Activated T-helper 1 cell treated with anti-CD3 and anti-CD28 coated beads, Interleukin-2, amount 50 U/mL, for 16 hours (primary cell): Measurements from ENCODE around the gene ZNF469.

Source experiments
- DNase-seq, 2 donors: peaks; one replicate each; pipeline ENCODE4 v3.0.0-alpha.2; 2020; ENCODE audit warnings: low read depth in 1 of 2, low spot score in 1 of 2

The ZNF469 gene

GRCh38 chr16:88378401-88378800 lies 4.4 kb upstream of the ZNF469 start:
- no peak for DNase-seq

DNA sequence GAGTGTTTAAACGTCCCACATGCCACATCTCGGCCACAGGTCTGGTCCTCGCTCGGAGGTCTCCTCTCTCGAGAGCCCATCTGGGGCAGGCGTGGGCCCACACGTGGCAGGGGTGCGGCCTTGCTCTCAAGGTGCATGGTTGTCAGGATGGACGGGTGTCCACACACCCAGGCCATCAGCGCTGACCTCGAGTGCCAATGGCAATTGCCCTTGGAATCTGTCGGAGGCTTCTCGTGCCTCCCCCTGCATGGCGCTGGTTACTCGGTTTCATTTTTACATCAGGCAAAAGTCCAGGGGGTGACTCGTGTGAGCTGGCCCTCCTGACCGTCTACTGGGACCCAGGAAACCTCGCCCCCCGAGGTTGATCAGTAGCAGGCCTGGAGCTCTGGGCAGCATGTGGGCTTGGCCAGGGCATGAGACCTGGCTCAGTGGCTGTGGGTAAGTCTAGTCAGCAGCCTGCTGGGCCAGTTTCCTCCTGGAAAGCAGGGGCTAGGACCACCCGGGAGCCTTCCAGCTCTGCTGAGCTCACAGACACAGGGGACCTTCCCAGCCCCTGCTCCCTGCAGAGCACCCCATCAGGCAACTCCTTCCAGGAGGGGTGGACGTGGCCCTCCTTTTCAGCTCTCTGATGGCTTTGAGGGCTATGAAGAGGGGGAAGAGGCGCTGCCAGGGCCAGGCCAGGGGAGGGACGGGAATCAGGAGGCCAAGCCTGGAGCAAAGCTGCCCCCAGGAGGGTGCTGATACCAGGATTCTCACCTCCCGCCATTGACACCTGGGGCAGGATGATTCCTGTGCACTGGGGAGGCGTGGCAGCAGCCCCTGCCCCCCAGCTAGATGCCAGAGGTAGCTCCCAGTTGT lies 3.7 kb upstream of the ZNF469 start:
- DNase-seq = no peak

- no peak for DNase-seq
These were observed 3.1 kb upstream of the ZNF469 start for GRCh38 chr16:88379694-88380040.

DNA sequence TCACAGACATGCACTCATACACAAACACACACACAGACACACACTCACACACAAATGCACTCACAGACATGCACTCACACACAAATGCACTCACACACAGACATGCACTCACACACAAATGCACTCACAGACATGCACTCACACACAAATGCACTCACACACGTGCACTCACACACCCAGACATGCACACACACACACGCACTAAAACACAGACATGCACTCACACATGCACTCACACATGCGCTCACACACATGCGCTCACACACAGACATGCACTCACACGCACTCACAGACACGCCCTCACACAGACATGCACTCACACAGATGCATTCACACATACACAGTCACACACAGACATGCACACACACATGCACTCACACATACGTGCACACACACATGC lies 2.7 kb upstream of the ZNF469 start:
- DNase-seq = no peak

- DNase-seq = no peak
These were observed 2.1 kb upstream of the ZNF469 start for GRCh38 chr16:88380619-88381018.

DNA sequence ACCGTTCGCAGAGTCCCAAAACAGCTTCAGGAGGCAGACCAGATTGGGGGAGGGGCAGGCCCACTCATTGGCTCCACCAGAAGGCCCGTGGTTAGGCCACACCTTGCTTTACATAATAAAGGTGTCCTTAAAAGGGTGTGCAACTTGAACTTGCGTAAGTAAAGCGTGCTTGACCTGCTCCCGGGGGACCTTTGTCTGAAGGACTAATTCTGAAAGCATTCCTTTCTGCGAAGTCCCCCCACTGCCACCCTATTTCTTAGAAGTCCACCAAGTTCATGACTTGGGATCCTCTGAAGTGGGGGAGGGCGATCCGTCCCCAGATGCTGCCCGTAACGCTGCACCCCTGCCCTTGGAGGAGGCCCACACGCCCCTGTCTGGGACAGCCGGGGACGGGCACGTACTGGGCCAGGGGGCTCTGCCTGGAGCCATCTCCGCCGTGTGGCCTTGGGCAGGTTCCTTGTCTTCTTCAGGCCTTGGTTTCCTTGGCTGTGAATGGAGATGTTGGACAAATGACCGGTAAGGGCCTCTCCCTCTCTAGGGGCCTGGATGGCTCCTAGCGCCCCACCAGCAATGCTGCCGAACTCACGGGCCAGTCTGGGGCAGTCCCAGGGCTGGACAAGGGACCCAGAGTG lies 823 bp upstream of the ZNF469 start:
- DNase-seq = no peak

DNA sequence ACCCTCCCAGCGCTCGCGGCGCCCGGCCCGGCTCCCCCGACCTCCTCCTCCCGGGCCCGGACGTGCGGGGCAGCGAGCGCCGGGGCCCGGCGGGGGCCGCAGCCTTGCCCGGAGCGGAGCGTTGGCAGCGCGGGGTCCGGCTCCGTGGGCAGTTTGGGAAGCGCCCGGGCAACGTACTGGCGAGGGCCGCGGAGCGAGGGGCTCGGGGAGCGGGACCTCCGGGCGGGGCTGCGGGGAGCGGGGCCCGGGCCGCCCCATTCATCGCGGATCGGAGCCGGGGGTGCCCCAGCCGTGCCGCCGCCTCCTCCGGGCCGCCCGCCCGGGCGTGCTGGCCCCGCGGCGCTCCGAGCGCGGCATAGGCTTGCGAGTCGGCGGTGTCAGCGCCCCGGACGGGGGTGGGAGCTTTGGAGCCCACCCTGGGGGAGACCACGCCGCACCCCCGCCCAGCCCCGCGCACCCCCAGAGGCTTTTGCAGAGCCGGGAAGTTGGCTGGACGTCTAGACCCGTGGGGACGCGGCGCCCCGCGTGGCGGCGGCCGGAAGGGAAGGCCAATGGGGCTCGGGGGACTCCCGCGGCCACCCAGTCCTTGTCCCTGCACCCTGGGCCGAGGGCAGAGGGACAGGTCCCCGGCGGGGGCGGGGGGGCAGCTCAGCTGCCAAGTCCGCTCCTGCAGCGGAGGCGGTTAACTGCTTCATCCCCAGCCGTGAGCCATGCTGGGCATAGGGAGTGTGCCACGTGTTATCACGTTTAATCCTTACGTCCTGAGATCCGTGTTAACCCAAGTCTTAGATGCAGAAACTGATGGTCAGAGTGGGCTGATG lies 852 bp downstream of the ZNF469 start:
- DNase-seq = no peak

- DNase-seq = no peak
These were observed 1.7 kb downstream of the ZNF469 start for GRCh38 chr16:88384222-88385111.

- no peak for DNase-seq
These were observed 2.4 kb downstream of the ZNF469 start for GRCh38 chr16:88385112-88385594.

- no peak for DNase-seq
These were observed 3.4 kb downstream of the ZNF469 start for GRCh38 chr16:88385831-88386815.

GRCh38 chr16:88387180-88387765 lies 4.5 kb downstream of the ZNF469 start:
- DNase-seq = no peak

DNA sequence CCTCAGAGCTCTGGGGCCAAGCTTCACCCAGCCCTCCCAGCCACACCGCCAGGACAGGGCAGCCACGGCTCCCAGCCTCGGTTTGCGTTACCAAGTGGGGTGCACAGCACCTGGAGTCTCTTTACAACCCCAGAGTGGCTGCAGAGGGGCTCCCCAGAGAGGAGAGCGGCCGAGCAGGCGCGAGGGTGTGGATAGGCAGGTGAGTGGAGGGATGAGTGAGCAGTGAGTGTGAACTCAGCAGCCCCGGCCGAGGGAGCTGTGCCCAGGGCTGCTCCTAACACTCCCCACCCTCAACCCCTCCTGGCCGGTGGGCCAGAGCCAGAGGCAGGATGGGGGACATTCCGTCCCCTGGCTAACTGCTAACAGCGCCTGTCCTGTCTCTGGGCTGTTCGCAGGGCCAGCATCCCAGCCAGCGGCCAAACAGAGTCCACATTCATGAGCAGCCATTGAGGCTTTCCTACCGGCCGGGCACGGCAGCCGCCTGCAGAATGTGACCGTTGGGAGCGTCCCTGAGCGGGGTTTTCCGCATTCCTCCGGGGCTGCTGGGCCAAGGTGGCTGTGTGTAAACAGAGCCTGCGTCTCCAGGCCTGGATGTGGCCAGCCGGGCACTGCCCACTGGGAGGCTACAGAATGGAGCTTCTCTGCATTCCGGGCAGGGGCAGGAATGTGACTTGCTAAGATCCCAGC lies 5.3 kb downstream of the ZNF469 start:
- no peak for DNase-seq

GRCh38 chr16:88389191-88389590 lies 6.4 kb downstream of the ZNF469 start:
- no peak for DNase-seq

DNA sequence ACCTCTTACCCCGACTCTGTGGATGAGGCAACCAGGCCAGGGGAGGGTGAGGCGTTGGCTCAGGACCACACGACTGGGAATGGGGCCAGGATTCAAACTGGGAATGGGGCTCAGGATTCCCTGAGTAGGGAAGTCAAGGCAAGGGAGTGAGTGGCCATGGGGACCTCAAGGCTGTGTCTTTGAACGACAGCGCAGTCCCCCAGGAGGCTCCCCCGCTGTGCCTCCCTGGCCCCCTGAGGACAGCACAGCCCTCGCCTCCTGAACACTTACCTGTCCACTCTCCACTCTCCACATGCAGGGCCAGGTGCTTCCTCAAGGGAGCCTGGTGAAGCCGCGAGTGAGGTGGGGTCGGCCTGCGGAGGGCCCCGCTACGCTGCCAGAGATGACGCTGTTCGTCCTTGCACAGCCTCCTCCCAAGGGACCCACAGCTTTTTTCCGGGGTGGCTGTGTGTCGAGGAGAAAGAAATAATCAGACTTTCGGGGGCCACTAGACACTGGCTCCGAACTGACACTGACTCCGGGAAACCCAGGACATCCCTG lies 6.9 kb downstream of the ZNF469 start:
- no peak for DNase-seq

DNA sequence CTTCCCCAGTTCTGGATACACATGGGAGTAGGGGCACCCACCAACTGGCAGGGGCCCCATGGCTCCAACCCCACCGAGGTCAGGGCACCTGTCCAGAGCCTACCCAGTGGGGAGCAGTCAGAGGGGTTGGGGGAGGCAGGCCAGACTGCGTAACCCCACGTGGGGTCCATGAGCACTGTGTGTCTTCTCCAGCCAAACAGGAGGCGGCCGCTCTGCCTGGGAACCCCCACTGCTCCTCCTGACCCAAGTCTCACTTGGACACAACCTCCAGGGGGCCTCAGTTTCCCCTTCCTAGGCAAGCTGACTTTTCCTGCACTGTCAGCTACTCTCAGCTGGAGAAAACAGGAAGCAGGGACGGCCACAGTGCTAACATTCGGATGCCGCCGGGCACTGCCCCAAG lies 7.5 kb downstream of the ZNF469 start:
- no peak for DNase-seq

- no peak for DNase-seq
These were observed 8.0 kb downstream of the ZNF469 start for GRCh38 chr16:88390735-88391134.

DNA sequence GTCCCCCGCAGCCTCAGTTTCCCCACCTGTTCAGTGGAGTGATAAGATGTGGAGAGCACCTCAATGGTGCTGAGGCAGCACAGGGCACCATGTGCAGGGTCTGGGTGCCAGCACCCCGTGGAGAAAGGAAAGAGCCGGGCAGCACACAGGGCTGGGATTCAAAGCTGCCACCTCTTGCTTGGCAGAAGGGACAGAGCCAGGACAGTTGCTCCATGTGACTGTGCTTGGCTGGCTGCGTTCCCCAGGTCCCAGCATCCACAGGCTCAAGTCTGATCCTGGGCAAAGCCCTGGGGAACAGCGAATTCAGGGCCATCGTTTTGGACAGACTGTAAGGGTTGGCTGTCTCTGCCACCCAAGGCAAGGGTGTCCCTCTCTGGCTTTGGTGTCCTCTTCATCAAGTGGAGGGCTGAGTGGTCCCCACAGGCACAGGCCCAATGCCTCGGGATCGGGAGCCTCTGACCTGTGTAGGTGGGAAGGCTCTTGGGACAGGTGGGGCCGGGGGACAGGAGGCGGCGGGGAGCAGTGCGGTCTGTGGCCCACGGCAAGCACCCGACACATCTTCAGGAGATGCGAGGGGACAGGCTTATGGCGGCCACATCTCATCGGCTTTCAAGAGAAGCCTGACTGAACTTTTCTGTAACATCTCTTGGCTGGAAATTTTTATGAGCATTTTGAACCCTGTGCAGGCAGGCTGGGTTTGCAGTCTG lies 8.5 kb downstream of the ZNF469 start:
- no peak for DNase-seq

GRCh38 chr16:88392111-88392510 lies 9.4 kb downstream of the ZNF469 start:
- DNase-seq = no peak
